MM.1S (cell line): ENCODE results near the gene POLD3.

Experiments used
- DNase-seq: peaks from one replicate; pipeline ENCODE4 v3.0.0-alpha.2; 2015
- H2AFZ ChIP-seq: fragments of 300-600 bp; sonication (generic); 2 replicates; pipeline ENCODE4 v1.6.0; 2016; ENCODE audit warnings: antibody characterized with exemption, low read length
- H3F3A ChIP-seq: fragments of 300-600 bp; sonication (generic); 2 replicates; pipeline ENCODE4 v1.6.1; 2016; ENCODE audit warnings: mild to moderate bottlenecking, antibody characterized with exemption, low read length, moderate library complexity, mixed read lengths; ENCODE audit not compliant: insufficient read depth
- H3K27ac ChIP-seq: fragments of 300-600 bp; sonication (generic); 2 replicates; pipeline ENCODE4 v1.5.1; 2016; ENCODE audit warnings: mild to moderate bottlenecking, low read length
- H3K27me3 ChIP-seq: fragments of 300-600 bp; sonication (generic); replicated peaks from 2 replicates; pipeline ENCODE4 v1.6.0; 2016; ENCODE audit warnings: low read length; ENCODE audit not compliant: insufficient read depth
- H3K36me3 ChIP-seq: fragments of 300-600 bp; sonication (generic); replicated peaks from 2 replicates; pipeline ENCODE4 v1.6.1; 2016; ENCODE audit warnings: mild to moderate bottlenecking, low read length, mixed read lengths; ENCODE audit not compliant: insufficient read depth
- H3K4me1 ChIP-seq: fragments of 300-600 bp; sonication (generic); 2 replicates; pipeline ENCODE4 v1.6.1; 2016; ENCODE audit warnings: low read length, mixed read lengths
- H3K4me2 ChIP-seq: fragments of 300-600 bp; sonication (generic); 2 replicates; pipeline ENCODE4 v1.6.0; 2016; ENCODE audit warnings: low read depth, low read length
- H3K4me3 ChIP-seq: fragments of 300-600 bp; sonication (generic); 2 replicates; pipeline ENCODE4 v1.5.1; 2016; ENCODE audit warnings: low read length, mixed read lengths
- H3K79me2 ChIP-seq: fragments of 300-600 bp; sonication (generic); 2 replicates; pipeline ENCODE4 v1.6.1; 2016; ENCODE audit warnings: mixed run types, low read length, mixed read lengths
- H3K9ac ChIP-seq: fragments of 300-600 bp; sonication (generic); 2 replicates; pipeline ENCODE4 v1.6.1; 2016; ENCODE audit warnings: low read length, mixed read lengths
- H3K9me2 ChIP-seq: fragments of 300-600 bp; sonication (generic); replicated peaks from 2 replicates; pipeline ENCODE4 v1.6.1; 2016; ENCODE audit warnings: mild to moderate bottlenecking, low read length, mixed read lengths; ENCODE audit not compliant: insufficient read depth
- H3K9me3 ChIP-seq: fragments of 300-600 bp; sonication (generic); replicated peaks from 2 replicates; pipeline ENCODE4 v1.6.1; 2016; ENCODE audit warnings: mild to moderate bottlenecking, low read length, mixed read lengths; ENCODE audit not compliant: insufficient read depth
- H4K20me1 ChIP-seq: fragments of 300-600 bp; sonication (generic); 2 replicates; pipeline ENCODE4 v1.6.1; 2016; ENCODE audit warnings: mild to moderate bottlenecking, low read length, moderate library complexity, mixed read lengths; ENCODE audit not compliant: insufficient read depth
- EZH2 ChIP-seq: fragments of 300-600 bp; sonication (generic); optimal IDR thresholded peaks from 2 replicates; pipeline ENCODE3; 2017; ENCODE audit warnings: low read depth, mild to moderate bottlenecking, antibody characterized with exemption, low read length, mixed read lengths
- EZH2phosphoT487 ChIP-seq: fragments of 300-600 bp; sonication (generic); IDR thresholded peaks from 2 replicates; pipeline ENCODE4 v1.6.1; 2018; ENCODE audit warnings: antibody characterized with exemption, low read length
- TF ChIP-seq, protein P1 (sequence below): fragments of 300-600 bp; sonication (generic); IDR thresholded peaks from 2 replicates; pipeline ENCODE4 v1.5.1; 2016; ENCODE audit warnings: antibody characterized with exemption, low read length, mixed read lengths

The POLD3 gene

DNA sequence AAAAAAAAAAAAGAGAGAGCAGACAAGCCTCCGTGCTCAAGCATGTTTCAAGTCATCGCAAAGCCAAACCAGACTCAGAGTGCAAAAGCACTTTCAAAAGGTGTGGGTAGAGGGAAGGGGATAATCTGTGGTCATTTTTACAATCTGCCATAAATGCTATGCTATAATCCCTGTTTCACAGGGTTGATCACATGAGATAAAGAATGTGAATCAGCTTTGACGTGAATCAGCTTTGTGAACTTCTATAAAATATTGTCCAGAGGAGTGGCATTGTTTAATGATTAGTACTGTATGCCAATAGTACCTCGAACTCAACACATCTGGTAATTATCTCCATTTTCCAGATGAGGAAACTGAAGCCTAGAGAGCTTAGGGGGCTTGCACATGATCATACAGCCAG lies 20.0 kb upstream of the POLD3 start:
- H4K20me1 ChIP-seq = no peaks in the 10 kb centered on the region
- no peaks in the 10 kb centered on the region for H3K27me3 ChIP-seq
- H3K9ac ChIP-seq = no peak overlapping the region
- H3K4me1 ChIP-seq = no peaks in the 10 kb centered on the region
- no peaks in the 10 kb centered on the region for H3K79me2 ChIP-seq
- H3K9me3 ChIP-seq = no peaks in the 10 kb centered on the region
- H3K4me2 ChIP-seq = no peak overlapping the region
- no peak overlapping the region for H3K4me3 ChIP-seq
- no peak overlapping the region for H3K27ac ChIP-seq
- TF ChIP-seq, protein P1, sequence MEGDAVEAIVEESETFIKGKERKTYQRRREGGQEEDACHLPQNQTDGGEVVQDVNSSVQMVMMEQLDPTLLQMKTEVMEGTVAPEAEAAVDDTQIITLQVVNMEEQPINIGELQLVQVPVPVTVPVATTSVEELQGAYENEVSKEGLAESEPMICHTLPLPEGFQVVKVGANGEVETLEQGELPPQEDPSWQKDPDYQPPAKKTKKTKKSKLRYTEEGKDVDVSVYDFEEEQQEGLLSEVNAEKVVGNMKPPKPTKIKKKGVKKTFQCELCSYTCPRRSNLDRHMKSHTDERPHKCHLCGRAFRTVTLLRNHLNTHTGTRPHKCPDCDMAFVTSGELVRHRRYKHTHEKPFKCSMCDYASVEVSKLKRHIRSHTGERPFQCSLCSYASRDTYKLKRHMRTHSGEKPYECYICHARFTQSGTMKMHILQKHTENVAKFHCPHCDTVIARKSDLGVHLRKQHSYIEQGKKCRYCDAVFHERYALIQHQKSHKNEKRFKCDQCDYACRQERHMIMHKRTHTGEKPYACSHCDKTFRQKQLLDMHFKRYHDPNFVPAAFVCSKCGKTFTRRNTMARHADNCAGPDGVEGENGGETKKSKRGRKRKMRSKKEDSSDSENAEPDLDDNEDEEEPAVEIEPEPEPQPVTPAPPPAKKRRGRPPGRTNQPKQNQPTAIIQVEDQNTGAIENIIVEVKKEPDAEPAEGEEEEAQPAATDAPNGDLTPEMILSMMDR = no peak
- no peak for TF ChIP-seq EZH2
- no peak for TF ChIP-seq EZH2phosphoT487
- DNase-seq = no peak
- no peaks in the 10 kb centered on the region for H3K9me2 ChIP-seq
- no peaks in the 10 kb centered on the region for H3F3A ChIP-seq
- H2AFZ ChIP-seq = no peak overlapping the region
- H3K36me3 ChIP-seq = no peaks in the 10 kb centered on the region

DNA sequence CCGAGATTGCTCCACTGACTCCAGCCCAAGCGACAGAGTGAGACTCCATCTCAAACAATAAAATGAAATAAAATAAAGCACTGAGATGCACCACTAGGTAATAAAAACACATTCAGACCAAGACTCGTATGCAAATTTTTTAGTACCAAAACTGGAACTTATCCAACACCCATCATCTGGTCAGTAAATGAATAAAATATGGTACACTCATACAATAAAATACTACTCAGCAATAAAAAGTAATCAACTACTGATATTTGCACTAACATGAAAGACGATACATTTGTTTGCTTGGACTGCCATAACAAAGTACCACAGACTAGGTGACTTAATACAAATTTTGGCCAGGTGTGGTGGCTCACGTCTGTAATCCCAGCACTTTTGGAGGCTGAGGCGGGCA lies 17.8 kb upstream of the POLD3 start:
- H3K4me3 ChIP-seq = no peak overlapping the region
- H3K27me3 ChIP-seq = no peaks in the 10 kb centered on the region
- H3K36me3 ChIP-seq = no peaks in the 10 kb centered on the region
- no peaks in the 10 kb centered on the region for H4K20me1 ChIP-seq
- no peak overlapping the region for H3K9ac ChIP-seq
- H3K4me2 ChIP-seq = no peak overlapping the region
- H3K9me2 ChIP-seq = no peaks in the 10 kb centered on the region
- no peak overlapping the region for H3K27ac ChIP-seq
- TF ChIP-seq EZH2phosphoT487 = no peak
- TF ChIP-seq, protein P1 = no peak
- no peak for TF ChIP-seq EZH2
- no peaks in the 10 kb centered on the region for H3K4me1 ChIP-seq
- H3F3A ChIP-seq = no peaks in the 10 kb centered on the region
- no peak for DNase-seq
- H2AFZ ChIP-seq = no peak overlapping the region
- no peaks in the 10 kb centered on the region for H3K9me3 ChIP-seq
- no peaks in the 10 kb centered on the region for H3K79me2 ChIP-seq

DNA sequence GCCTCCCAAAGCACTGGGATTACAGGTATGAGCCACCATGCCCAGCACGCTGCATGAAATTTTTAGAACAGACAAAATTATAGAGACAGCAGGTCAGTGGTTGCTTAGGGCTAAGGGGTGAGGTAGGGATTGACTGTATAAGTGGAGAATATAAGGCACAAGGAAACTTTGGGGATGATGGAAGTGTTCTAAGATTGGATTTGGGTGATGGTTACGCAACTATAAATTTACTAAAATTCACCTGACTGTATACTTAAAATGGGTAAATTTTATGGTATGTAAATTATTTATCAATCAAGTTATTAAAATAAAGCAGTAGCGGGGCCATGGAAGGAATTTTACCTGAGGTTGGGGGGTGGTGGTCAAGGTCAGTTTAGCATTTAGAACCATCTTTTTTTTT lies 16.4 kb upstream of the POLD3 start:
- Histone ChIP-seq H3K9ac (no peak overlapping the region), H3K9me3 (no peaks in the 10 kb centered on the region)
- TF ChIP-seq EZH2phosphoT487 = no peak
- no peak for TF ChIP-seq EZH2
- TF ChIP-seq, protein P1 = no peak

DNA sequence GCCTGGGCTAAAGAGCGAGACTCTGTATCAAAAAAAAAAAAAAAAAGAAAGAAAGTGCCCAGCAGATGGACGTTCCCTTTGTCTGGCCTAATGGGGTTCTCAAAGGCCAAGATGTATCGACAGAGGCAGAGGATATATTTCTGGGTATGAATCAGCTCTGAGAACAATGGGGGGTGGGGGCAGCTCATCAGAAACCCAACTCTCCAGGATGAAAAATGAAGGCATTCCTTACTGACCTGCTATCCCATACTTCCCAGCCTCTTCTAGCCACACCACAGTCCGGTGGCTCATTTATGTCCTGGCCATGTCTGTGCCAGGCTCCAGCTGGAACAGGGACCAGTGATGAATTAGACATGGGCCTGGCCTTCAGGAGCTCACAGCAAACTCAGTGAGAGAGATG lies 15.2 kb upstream of the POLD3 start:
- no peaks in the 10 kb centered on the region for H3K27me3 ChIP-seq
- H3F3A ChIP-seq = no peaks in the 10 kb centered on the region
- no peaks in the 10 kb centered on the region for H4K20me1 ChIP-seq
- no peaks in the 10 kb centered on the region for H3K36me3 ChIP-seq
- no peaks in the 10 kb centered on the region for H3K4me1 ChIP-seq
- H3K9me2 ChIP-seq = no peaks in the 10 kb centered on the region
- no peak overlapping the region for H3K27ac ChIP-seq
- no peak for DNase-seq
- H3K9ac ChIP-seq = no peak overlapping the region
- no peaks in the 10 kb centered on the region for H3K79me2 ChIP-seq
- H3K4me2 ChIP-seq = no peak overlapping the region
- TF ChIP-seq, protein P1 = no peak
- TF ChIP-seq EZH2 (no peak), EZH2phosphoT487 (no peak)
- no peak overlapping the region for H2AFZ ChIP-seq
- no peak overlapping the region for H3K4me3 ChIP-seq
- H3K9me3 ChIP-seq = no peaks in the 10 kb centered on the region

More for the DNA sequence above, 16.4 kb upstream of the POLD3 start:
- Histone ChIP-seq H3K79me2 (no peaks in the 10 kb centered on the region), H3K4me3 (no peak overlapping the region), H3K9me2 (no peaks in the 10 kb centered on the region), H4K20me1 (no peaks in the 10 kb centered on the region), H3K4me2 (no peak overlapping the region), H3K36me3 (no peaks in the 10 kb centered on the region), H3K27me3 (no peaks in the 10 kb centered on the region), H3F3A (no peaks in the 10 kb centered on the region), H3K4me1 (no peaks in the 10 kb centered on the region), H2AFZ (no peak overlapping the region), H3K27ac (no peak overlapping the region)
- DNase-seq = no peak
